HG02678 (cell line): ENCODE results near the gene KDR.

Experiments
- ATAC-seq: cut with Tn5 transposase; IDR thresholded peaks from one replicate; pipeline ENCODE4 v1.9.1; 2021; ENCODE audit warnings: mild to moderate bottlenecking, moderate library complexity; ENCODE audit not compliant: unreplicated experiment

KDR gene

GRCh38 chr4:55124322-55125076 lies 896 bp downstream of the KDR start:
- ATAC-seq = no peak

GRCh38 chr4:55123791-55124190 lies 1.6 kb downstream of the KDR start:
- no peak for ATAC-seq

- no peak for ATAC-seq
Measured at GRCh38 chr4:55122235-55122634, 3.2 kb downstream of the KDR start.

GRCh38 chr4:55121246-55121645 lies 4.1 kb downstream of the KDR start:
- no peak for ATAC-seq

- no peak for ATAC-seq
Measured at GRCh38 chr4:55118397-55118796, 7.0 kb downstream of the KDR start.

- ATAC-seq = no peak
Measured at GRCh38 chr4:55117511-55117910, 7.9 kb downstream of the KDR start.

GRCh38 chr4:55116450-55116849 lies 8.9 kb downstream of the KDR start:
- ATAC-seq = no peak

GRCh38 chr4:55111601-55112000 lies 13.8 kb downstream of the KDR start:
- no peak for ATAC-seq

GRCh38 chr4:55110131-55110530 lies 15.3 kb downstream of the KDR start:
- ATAC-seq = no peak

- ATAC-seq = no peak
Measured at GRCh38 chr4:55107054-55107453, 18.3 kb downstream of the KDR start.

- no peak for ATAC-seq
Measured at GRCh38 chr4:55103224-55103623, 22.2 kb downstream of the KDR start.

- ATAC-seq = no peak
Measured at GRCh38 chr4:55099816-55100215, 25.6 kb downstream of the KDR start.

GRCh38 chr4:55098456-55099204 lies 26.8 kb downstream of the KDR start:
- no peak for ATAC-seq

- ATAC-seq = no peak
Measured at GRCh38 chr4:55096619-55097018, 28.8 kb downstream of the KDR start.

GRCh38 chr4:55096045-55096444 lies 29.4 kb downstream of the KDR start:
- no peak for ATAC-seq

GRCh38 chr4:55092504-55092903 lies 32.9 kb downstream of the KDR start:
- ATAC-seq = no peak

- ATAC-seq = no peak
Measured at GRCh38 chr4:55089916-55090315, 35.5 kb downstream of the KDR start.

GRCh38 chr4:55087913-55088260 lies 37.5 kb downstream of the KDR start:
- no peak for ATAC-seq

GRCh38 chr4:55087009-55087912 lies 38.1 kb downstream of the KDR start:
- no peak for ATAC-seq

- no peak for ATAC-seq
Measured at GRCh38 chr4:55086578-55086977, 38.8 kb downstream of the KDR start.

GRCh38 chr4:55083735-55084134 lies 41.7 kb downstream of the KDR start:
- ATAC-seq = no peak

- no peak for ATAC-seq
Measured at GRCh38 chr4:55082756-55083155, 42.6 kb downstream of the KDR start.
